GM20000 (cell line): Measurements from ENCODE around the gene HES4.

Experiments
- DNase-seq: peaks from one replicate; pipeline ENCODE4 v3.0.0; 2012; ENCODE audit warnings: low spot score
- CTCF ChIP-seq: IDR thresholded peaks from 2 replicates; pipeline ENCODE4 v1.5.1; 2012; ENCODE audit warnings: mild to moderate bottlenecking, control low read depth; ENCODE audit errors: extremely low read depth, missing control alignments

The HES4 gene

GRCh38 chr1:1033009-1033587, 33.2 kb upstream of the HES4 start:
- TF ChIP-seq CTCF = peak; percentile 76
- DNase-seq = peak; percentile 99

- peak; percentile 27 for TF ChIP-seq CTCF
- no peak for DNase-seq
These were observed 32.5 kb upstream of the HES4 start for GRCh38 chr1:1032424-1032823.

- TF ChIP-seq CTCF = no peak
- no peak for DNase-seq
These were observed 31.9 kb upstream of the HES4 start for GRCh38 chr1:1031659-1032235.

GRCh38 chr1:1030867-1031658, 31.2 kb upstream of the HES4 start:
- peak; percentile 59 for DNase-seq

- DNase-seq = no peak
- no peak for TF ChIP-seq CTCF
These were observed 27.9 kb upstream of the HES4 start for GRCh38 chr1:1027791-1028190.

- TF ChIP-seq CTCF = no peak
These were observed 26.9 kb upstream of the HES4 start for GRCh38 chr1:1026599-1027413.

GRCh38 chr1:1025730-1026129, 25.8 kb upstream of the HES4 start:
- DNase-seq = no peak
- no peak for TF ChIP-seq CTCF

More at GRCh38 chr1:1026599-1027413, 26.9 kb upstream of the HES4 start:
- no peak for DNase-seq
